NCI-H2107 treated with DMSO at 0.1 percent for 48 hours (cell line): Measurements from ENCODE around the gene FAM168A.

Source experiments
- DNase-seq: peaks from one replicate; lab custom pipeline; 2025; ENCODE audit not compliant: unreplicated experiment; lab: John Stamatoyannopoulos, UW

Gene FAM168A

DNA sequence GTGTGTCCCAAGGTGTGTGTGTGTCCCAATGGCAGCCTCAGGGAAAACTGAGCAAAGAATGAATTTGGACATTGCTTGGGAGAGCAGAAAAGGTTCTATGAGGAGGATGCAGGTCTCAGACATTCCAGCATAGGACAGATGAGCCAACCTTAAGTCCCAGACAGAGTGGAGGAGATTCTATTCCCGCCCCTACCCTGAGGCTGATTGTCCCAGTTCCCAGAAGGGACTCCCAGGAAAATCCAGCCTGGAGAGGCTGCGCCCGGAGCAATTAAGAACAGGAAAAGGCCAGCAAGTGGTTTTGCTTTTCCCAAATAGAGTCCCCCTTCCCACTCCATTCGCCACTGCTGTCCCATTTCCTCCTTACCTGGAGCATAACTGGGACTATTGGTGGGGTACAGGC lies 167.6 kb downstream of the FAM168A start:
- no peak for DNase-seq

DNA sequence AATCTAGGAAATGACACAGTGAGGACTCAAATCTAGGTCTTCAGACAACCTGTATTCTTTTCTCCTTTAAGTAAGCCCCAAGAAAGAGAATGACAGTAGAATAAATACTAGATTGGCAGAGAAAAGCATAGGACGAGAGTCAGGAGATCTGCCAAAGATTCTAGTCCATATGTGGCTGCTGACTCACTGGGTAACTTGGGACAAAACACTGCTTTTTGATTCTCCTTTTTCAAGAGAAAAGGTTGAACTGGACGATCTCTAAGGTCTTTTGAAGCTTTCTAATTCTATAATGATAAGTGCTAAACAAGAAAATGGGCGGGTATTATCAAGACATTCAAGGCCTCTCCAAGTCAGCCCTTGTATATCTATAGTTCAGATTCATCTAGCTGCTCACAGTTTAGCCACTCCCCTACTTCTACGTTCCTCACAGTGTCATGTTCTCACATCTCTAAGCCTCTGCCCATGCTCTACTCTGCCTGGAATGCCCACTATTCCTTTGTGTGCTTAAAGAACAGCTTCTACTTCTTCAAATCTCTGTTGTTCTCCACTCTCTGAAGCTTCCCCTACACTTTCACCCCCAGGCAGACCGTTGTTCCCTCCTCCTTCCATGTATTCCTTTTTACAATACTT lies 168.7 kb downstream of the FAM168A start:
- no peak for DNase-seq

DNA sequence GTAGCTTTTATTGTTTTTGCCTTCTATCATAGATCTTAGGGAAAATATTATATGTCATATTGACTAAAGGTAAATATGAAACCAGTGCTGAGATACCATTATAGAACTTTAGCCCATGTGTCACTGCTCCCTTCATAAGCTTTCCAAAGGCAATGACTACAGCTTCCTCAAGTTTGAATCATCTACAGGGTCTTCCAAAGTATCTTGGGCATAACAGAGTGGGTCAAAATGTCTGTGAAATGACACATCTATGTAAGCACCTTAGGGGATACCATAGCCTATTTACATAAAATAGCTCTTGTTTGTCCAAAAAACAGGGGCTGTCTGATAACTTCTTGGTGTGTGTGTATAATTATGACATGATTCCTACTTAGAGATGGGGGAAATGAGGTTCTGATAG lies 169.2 kb downstream of the FAM168A start:
- no peak for DNase-seq

DNA sequence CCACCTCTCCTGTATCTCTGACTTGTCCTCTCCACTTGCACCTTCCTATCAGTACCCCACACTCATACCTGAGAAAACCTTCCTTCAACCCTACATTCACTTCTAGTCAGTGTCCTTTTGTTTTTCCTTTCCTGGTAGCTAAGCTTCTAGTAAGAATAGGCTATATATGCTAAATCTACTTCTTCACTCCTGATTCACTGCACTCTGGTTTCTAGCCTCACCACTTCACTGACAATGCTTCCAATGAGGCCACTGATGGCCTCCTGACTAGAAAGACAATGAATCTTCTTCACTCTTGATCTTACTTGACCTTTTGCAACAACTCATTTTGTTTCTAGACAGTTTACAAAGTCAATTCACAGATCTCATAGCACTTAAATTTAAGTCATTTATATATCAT lies 169.7 kb downstream of the FAM168A start:
- no peak for DNase-seq

DNA sequence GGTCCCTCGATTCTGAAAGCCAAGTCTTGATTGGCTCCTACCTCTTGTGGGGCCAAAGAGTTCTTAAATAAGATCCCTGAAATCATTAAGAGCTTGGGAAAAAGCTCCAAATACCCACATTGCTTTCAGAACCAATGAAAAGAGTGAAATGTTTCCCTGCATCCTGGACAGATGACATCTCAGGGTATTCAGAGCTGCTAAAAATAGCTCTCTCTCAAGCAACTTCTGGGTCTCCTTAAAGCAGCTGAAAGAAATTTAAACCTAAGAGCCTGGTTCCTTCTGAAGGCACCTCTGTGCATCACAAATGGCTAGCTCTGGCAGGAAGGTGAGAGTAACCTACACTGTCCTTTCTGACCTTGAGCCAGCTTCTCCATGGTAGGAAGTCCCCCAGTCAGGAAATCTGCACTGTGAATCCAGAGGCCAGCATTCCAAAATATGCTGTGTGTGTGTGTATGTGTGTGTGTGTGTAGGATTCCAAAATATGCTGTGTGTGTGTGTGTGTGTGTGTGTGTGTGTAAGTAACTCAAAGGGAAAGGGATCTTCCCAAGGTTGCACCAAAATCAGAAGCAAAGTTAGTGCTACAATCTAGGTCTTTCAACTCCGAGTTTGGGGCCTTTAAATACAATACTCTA lies 171.6 kb downstream of the FAM168A start:
- no peak for DNase-seq

DNA sequence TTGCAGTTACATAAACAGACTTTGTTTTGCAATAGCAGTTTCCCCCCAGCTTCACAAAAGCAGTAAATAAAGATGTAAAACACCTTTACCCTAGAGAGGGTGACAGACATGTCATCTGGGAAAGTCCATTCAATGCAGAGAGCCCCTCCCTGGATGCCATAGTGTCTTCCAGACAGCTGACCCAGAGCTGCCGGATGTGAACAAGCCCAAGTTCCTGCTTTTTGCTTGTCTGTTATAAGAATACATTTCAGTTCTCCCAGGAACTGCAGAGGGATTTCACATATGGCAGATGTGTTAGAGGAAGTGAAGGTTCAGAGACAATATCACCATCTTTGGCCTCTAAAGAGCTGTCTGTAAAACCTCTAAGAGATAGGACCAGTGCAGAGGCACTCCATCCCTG lies 172.8 kb downstream of the FAM168A start:
- no peak for DNase-seq

DNA sequence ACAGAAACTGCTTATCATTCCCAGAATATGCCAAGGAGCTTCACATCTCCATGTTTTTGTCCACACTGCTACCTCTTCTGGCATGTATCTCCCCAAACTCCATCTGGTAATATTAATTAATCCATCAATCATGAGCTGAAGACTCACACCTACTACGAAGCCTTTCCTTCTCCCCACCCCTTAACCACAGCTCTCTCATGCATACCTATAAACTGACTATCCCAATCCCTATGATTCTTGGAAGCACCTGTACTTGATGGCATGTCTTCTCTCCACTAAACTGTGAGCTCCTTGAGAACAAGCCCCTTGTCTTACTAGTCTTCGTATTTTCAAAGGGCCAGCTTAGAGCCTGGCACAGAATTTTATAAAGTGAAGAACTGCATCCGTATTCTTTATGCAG lies 174.4 kb downstream of the FAM168A start:
- DNase-seq = no peak

DNA sequence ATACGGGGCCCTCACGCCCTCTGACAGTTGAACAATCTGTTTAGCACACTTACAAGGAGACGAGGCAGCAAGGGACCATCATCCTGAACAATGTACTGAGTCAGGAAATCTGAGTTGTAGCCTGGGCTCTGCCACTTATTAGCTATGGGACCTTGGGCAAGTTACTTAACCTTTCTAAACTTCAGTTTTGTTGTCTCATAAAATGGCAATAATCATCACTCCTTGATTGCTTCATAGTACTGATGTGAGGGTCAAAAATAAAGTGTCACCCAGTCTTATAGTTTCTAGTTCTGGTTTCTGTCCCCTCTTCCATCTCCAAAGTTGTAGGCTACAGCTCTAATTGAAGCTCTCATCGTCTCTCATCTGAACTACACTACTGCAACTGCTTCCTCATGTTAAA lies 175.0 kb downstream of the FAM168A start:
- DNase-seq = no peak

DNA sequence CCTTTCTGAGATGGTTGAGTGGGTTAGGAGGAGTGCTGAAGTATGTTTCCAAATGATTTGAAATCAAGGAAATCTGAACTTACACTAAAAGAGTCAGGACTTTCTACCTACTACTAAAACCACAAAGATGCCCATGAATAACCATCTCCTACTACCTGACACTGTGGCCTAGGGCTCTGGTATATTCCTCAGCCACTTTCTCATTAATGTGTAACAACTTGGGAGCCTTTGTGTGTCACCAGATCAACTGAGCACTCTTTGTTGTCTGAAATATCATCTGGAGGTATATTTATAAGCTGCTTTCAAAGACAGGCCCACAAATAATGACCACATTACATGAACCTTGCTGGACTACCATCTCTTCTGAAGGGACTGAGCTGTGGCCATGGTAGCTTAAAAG lies 177.8 kb downstream of the FAM168A start:
- no peak for DNase-seq

DNA sequence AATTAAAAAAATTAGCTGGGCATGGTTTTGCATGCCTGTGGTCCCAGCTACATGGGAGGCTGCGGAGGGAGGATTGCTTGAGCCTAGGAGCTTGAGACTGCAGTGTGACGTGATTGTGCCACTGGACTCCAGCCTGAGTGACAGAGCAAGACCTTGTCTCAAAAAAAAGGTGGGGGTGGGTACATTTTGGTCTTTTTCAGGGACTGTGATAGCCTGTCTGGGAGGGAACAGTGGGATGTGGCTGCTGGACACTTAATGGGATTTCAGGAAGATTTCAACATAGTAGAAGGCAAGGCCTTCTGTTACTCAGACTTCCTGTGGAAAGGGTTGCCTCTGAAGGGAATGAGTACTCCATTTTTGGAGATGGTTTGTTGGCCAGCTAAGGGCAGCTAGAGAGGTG lies 181.1 kb downstream of the FAM168A start:
- no peak for DNase-seq

DNA sequence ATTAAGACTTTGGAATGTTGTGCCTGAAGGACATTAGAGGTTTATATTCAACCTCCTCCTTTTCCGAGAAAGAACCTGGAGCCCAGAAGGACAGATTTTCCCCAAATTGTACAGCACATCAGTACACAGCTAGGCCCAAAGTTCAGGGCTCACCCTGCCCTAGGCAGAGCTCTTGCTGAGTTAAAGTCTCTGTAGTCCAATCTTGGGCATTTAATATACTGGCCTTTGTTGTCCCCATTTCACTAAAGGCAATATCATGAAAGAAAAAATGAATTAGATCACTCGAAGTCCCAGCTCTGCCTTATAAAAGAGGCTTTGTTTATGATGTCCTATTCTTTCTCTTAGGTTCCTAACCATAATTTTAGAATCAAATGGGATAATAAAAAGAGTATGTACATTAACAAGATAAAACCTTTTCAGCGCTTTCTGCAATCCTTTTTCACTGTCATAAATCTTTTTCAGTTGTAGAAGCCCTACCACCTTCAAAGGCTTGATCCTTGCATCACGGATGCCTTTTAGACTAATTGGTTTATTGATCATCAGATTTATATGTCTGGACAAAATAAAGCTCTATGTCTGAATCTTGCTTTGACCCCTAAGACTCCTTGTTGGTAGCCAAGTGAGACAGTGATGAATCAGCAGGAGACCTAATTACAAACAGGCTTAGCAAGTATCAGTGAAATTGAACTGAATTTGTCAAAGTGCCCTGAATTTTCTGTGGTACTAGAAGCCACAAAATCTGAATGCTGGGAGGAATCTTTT lies 181.9 kb downstream of the FAM168A start:
- DNase-seq = no peak

DNA sequence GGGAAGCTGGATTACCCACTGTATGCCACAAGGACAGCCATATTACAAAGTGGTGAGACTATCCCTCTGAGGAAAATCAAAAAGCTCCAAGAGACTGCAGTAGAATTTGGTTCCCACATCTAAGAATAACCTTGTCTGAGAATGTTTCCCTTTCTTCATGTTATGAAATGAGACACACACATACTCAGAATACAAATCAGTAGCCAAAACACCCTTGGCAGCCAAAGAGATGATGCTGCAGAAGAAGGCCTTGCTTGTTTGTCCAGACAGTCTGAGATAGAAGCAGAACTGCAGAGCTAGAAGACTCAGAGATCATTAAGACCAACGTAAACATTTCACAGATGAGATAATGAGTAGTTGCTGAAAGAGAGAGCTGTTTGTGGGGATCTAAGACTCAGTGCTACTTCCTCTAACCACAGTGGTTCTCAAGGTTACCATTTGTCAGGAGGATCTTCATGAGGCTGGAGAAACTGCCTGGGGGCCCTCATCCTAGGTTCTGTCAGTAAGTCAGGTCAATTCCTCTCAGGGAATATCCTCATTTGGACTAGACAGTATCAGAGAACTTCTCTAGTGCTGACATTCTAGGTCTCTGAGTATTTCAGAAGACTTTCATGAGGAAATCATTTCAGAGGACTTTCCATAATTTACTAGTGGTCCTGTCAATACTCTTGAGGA lies 182.8 kb downstream of the FAM168A start:
- DNase-seq = no peak

DNA sequence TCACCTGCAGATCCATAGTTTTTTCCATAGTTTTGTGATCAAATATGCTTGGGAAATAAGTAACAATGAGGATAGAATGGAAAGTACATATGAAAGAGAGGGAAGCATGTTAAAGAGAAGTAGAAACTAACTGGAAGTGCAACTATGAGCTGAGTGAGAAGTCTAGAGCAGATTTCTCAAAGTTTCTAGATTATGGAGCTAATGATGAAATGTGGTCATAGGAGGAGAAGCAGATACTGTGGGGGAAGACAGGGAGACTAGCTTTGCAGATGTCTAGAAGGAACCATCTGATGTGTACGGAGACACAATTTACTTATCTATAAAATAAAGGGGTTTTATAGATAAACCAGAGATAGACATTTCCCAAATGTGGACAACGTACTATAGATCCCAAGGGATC lies 184.7 kb downstream of the FAM168A start:
- no peak for DNase-seq

DNA sequence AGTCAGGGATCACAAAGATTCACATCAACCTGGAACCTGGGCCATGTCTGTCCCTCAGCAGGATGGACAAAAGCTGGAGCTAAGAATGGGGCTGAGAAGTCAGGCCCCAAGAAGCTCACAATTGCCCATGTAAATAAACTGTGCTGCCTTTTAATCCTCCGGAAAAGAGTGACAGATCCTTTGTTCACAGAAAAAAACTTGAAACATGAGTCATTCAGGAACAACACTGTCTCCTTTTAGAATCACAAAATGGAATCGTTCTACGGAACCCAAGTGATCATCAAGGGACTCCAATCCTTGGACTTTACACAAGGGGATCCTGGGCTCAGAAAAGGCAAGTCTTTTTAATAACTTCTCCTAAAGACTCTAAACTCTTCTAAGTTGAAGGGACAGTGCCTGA lies 185.6 kb downstream of the FAM168A start:
- DNase-seq = no peak

DNA sequence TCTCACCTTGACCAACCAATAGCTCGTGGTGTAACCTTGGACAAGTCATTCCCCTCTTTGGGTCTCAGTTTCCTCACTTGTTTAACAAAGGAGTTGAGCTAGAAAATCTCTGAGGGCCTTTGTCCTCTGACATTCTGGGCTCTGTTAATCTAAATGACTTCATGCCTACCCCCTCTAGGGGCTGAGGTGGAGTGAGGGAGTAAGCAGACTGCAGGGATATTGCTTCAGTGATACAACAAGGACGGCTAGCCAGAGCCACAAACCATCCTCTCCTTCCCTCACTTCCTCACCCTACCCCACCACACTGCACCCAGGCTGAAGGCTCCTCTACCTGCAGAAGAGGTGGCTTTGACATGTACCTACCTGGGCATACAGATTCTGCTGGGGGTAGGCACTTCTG lies 186.9 kb downstream of the FAM168A start:
- no peak for DNase-seq

DNA sequence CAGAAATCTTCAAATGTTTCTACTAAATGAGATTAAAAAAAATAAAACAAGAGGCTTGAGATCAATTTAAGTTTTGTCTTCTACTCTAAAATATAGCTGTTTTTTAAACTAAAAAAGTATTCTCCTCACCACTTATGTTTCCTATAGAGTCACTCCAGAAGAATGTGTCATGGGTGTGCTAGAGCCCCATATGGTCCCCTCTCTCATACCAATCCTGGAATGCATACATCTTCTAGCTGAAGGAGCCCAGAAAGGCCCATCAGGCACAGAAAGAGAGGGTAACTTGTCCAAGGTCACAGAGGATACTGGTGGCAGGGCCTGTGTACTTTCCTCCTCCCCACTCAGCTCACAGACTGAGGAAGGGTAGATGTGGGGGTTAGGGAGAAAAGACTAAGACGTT lies 187.3 kb downstream of the FAM168A start:
- no peak for DNase-seq

DNA sequence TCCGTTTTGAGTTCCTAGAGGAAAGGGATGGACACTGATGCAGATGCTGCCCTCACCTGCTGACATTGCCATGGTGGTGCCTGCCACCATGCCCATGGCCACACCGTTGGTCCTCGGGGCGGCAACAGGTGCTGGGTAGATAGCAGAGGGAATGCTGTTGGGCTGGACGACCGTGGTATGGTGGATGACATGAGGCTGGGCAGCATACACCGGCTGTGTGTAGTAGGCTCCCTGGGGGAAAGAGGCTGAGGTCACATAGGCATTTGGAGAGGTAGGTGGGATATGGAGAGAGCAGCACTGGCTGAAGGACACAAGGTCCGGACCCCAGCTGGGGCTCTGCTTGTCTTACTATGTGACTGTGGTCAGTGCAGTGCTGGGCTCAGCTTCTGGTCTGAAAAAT lies 188.5 kb downstream of the FAM168A start:
- no peak for DNase-seq

DNA sequence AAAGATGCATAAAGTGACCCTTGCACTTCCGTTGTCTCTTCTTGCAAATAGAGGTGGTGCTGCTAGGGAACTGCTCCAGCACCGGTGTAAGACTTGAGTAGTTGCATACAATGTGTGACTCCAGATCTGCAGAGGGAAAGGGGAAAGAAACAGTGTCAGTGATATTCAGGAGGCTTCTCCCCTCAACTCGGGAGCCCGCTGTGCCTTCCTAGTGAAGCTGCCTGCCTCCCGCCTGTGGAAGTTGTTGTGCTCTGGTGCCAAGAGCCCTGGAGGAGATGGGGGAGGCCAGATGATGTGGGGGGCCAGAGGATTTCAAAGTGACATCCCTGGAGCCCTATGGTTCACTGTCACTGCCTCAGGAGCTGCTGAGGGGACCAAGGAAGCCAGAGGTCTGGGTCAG lies 191.3 kb downstream of the FAM168A start:
- no peak for DNase-seq

DNA sequence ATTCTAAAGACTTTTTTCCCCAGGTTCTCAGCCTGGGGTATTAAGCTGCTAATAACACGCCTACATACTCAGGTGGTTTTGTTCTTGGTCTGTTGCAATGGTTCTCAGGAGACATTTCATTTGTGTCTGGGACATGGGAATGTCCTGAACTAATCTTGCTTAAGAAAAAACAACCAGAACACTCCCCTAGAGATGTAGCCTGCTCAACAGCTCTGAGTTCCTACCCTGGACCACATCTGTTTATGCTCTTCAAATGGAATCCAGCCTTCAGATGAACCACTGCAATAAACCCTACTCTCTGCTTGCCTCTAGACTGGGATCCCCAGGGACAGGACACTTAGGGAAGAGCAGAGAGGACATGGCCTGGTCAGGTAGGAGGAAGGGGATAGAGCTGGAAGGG lies 191.8 kb downstream of the FAM168A start:
- no peak for DNase-seq

DNA sequence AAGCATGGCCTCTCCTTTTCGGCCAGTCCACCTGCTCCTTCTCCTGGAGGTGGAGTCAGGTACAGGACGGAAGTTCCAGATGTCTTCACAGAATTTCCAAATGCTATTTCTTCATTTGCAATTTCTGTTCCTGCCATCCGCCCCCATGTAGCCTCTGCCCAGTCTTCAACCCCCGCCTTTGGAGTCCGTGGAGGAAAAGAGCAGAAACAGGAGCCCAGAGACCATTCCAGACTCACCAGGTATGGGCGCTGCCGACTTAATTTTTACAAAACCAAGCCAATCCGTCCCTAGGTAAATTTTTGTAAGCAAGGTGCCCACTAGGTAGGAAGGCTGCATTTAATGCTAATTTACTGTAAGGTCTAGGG lies 192.8 kb downstream of the FAM168A start:
- no peak for DNase-seq

DNA sequence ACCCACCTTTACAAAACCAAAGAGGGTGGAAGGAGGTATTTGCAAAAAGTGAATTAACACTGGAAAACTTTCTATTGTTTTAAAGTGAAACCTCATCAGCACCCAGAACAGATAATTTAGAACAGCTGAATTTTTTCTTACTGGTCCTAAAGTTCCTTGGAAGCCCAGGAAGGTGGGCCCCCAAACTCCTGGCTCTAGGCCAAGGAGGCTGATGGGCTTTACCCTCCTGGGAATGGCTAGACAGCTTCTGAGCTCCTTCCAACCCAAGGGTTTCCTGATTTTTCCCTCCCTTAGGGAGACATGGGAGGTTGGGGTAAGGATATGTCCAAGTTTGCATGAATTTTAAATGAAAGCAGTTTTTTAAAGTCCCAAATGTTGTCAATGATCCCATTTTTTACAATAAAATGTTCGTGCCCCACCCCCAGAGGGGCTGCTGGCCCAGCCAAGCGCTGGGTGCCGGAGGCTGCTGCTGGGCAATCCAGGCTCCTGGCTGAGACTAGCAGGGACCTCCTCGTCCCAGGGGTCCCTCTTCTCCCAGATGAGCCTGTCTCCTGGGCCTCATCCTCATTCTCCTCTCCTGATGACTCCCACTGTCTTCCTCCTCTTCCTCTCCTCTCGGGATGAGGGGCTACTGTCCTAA lies 193.3 kb downstream of the FAM168A start:
- DNase-seq = no peak

DNA sequence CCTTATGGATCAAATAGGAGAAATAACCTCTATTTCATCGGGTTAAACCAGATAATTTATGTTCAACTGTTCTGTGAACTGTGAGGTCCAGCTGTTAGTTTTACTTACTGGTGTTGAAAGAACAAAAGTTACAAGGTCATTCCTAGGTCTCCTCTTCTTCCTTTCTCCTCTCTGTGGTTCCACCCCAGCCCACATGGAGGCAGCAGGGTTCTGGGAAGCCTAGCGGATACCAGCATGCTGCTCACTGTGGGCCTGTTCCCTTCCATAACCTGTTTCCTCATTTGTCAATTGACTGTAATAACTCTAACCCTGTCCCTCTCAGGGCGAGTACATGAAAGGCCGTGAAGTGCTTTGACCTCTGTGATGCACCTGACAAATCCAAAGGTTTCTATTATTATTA lies 193.9 kb downstream of the FAM168A start:
- peak; percentile 9 for DNase-seq
